ENCODE measurements around the gene C6orf118.

C6orf118 gene

DNA sequence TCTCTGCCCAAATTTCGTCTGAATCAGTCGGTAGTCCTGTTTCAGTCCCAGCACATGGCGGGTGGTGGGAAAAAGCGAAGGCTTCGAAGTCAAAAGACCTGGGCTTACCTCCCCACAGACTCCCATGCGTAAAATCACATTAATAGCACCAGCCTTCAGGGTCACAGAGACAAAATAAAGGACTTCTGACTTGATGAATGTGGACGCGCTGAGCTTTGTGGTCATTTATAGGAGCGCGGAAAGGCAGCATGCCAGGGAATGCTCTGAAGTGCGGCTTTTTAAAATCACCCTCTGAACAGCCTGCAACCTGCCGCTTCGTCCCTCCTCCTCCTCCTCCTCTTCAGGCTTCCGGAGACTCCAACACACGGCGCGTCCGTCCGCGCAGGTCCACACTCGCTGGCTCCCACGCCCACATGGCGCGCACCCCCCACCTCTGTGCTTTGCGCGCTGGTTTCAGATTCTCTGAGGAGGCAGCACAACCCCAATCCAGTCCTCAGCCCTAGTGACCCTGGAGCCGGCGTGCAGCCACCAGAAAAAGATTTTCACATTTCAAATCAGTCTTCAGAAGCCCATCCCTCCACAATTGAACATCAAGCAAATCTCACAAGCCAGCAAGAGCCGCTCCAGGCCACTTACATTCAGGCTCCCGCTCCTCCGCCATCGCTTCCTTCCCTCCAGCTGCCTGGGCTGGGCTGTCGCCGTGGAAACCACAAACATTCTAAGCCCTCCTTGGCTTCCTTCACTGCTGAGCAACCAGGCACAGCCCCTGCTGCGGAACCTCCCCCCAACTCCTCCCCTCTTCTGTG, at the start of gene C6orf118:
C6orf118 (minus strand) TSS at position 680 of the 806 bp plus-strand sequence; CDS start at position 661, 19 bp downstream.
- intact Hi-C loops (cut with micrococcal nuclease) = no loop called here
- Mint-ChIP-seq H3K27me3 (peaks cover 5% of the 10 kb centered on the region), H3K4me1 (ENCODE audit: low read depth) (no peaks in the 10 kb centered on the region), H3K36me3 (ENCODE audit: low read depth) (no peaks in the 10 kb centered on the region), H3K27ac (no peak within 1 kb of the TSS), H3K4me3 (no peak within 1 kb of the TSS), H3K9me3 (no peaks in the 10 kb centered on the region)

DNA sequence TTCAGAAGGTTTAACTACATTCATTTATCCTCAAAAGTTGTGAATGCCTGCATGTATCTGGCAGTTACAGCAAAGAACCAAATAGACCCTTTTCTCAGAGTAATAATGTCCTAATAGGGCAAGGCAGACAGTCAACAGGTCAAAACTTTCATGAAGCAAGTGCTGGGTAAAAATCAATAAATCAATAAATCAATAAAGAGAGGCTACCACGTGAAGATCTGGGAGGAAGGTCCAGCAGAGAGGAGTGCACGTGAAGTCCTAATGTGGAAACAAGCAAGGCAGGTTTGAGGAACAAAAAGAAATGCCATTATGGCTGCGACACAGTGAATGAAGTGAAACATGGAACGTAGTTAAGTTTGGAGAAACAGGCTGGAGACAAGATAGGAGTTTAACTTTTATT, 36.3 kb upstream of the C6orf118 start:
- no peak overlapping the region for H3K4me3 Mint-ChIP-seq
- no peaks in the 10 kb centered on the region for H3K4me1 Mint-ChIP-seq (ENCODE audit: low read depth)
- peaks cover 47% of the 10 kb centered on the region for H3K9me3 Mint-ChIP-seq

DNA sequence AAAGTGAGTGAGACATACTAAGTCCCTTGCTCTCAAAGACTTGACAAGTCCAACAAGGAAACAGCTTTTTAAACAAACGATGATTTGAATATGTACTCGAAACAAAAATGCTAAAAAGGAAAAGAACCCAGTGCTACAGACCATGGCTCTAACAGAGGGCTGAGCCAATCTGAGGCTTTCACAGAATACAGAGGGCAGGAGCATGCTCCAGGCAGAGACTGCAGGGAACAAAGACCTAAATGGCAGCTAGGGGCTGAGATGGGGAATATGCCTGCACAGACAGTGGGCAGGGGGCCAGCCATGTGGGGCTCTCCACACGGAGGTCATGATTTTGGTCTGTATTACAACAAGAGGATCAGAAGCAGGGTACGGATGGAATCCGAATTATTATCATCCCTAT, 31.1 kb upstream of the C6orf118 start:
- H3K27me3 Mint-ChIP-seq = no peaks in the 10 kb centered on the region
- peaks cover 14% of the 10 kb centered on the region for H3K9me3 Mint-ChIP-seq
- H3K4me3 Mint-ChIP-seq = no peak overlapping the region
- no peaks in the 10 kb centered on the region for H3K36me3 Mint-ChIP-seq (ENCODE audit: low read depth)
- no peak overlapping the region for H3K27ac Mint-ChIP-seq
- H3K4me1 Mint-ChIP-seq (ENCODE audit: low read depth) = no peaks in the 10 kb centered on the region
- intact Hi-C loops (cut with micrococcal nuclease) = no loop called here

More for the DNA sequence above, 36.3 kb upstream of the C6orf118 start:
- intact Hi-C loops (cut with micrococcal nuclease) = no loop called here
- Mint-ChIP-seq H3K27ac (no peak overlapping the region), H3K36me3 (ENCODE audit: low read depth) (no peaks in the 10 kb centered on the region), H3K27me3 (no peaks in the 10 kb centered on the region)

DNA sequence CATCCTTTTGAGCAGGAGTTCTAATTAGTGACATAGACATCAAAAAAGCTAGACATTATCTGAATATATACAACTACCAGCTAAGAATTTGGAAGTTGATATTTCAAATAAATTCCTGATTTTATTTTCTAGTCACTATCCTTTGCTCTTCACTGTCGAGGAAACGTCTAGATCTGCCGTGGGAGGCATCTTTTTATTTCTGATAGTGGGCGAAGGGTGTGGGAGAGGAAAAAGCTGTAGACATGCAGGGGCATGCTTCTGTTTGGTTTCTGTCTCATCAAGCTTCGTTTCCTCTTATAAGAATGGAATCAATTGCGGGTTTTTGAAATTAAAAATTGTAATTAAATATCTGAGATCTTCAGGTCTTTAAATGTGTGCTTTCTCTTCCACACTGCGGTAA, 16.2 kb upstream of the C6orf118 start:
- Mint-ChIP-seq H3K9me3 (peaks cover 36% of the 10 kb centered on the region), H3K4me3 (no peak overlapping the region), H3K27me3 (no peaks in the 10 kb centered on the region), H3K36me3 (ENCODE audit: low read depth) (no peaks in the 10 kb centered on the region), H3K27ac (no peak overlapping the region), H3K4me1 (ENCODE audit: low read depth) (no peaks in the 10 kb centered on the region)
- intact Hi-C loops (cut with micrococcal nuclease) = no loop called here

DNA sequence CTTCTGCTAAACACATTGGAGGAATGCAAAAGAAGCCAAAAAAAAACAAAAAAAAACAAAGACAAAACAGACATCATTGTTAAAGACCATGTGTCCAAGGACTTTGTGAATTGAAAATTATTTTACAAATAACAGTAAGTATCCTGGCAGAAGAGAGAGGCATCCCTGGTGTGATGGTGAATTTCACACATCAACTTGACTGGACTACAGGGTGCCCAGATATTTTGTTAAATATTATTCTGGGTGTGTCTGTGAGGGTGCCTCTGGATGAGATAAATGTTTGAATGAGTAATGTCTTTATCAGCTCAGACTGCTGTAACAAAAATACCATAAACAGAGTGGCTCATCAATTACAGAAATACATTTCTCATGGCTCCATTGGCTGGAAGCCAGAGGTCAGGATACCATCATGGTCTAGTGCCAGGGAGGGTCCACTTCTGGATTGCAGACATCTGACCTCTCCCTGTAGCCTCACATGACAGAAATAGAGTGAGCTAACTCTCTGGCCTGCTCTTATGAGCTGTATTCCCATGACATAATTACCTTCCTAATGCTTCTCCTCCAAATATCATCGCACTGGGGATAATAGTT, 12.2 kb upstream of the C6orf118 start:
- intact Hi-C loops (cut with micrococcal nuclease) = no loop called here
- Mint-ChIP-seq H3K9me3 (peaks cover 57% of the 10 kb centered on the region), H3K36me3 (ENCODE audit: low read depth) (no peaks in the 10 kb centered on the region), H3K4me1 (ENCODE audit: low read depth) (no peaks in the 10 kb centered on the region), H3K27me3 (no peaks in the 10 kb centered on the region), H3K4me3 (no peak overlapping the region), H3K27ac (no peak overlapping the region)

DNA sequence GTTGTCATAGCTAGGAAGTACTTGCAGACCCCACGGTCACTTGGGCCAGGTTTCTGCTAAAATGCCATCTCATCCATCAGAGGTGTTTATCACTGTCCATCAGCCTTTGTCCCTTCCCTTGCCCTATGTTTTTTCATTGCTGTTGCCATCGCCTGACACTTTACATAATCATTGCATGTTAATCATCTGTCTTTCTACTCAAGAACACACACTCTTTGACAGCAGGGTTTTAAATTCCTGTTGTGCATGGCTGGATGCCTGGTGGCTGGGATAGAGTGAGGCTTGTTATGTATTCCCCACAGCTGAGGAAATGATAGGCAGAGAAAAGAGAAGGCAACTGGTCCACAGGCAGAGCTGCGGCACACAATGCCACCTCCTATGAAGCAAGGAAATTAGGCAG, 11.7 kb upstream of the C6orf118 start:
- H3K27ac Mint-ChIP-seq = no peak overlapping the region
- peaks cover 57% of the 10 kb centered on the region for H3K9me3 Mint-ChIP-seq
- no peak overlapping the region for H3K4me3 Mint-ChIP-seq
- H3K27me3 Mint-ChIP-seq = no peaks in the 10 kb centered on the region
- no peaks in the 10 kb centered on the region for H3K4me1 Mint-ChIP-seq (ENCODE audit: low read depth)
- intact Hi-C loops (cut with micrococcal nuclease) = no loop called here
- H3K36me3 Mint-ChIP-seq (ENCODE audit: low read depth) = no peaks in the 10 kb centered on the region

DNA sequence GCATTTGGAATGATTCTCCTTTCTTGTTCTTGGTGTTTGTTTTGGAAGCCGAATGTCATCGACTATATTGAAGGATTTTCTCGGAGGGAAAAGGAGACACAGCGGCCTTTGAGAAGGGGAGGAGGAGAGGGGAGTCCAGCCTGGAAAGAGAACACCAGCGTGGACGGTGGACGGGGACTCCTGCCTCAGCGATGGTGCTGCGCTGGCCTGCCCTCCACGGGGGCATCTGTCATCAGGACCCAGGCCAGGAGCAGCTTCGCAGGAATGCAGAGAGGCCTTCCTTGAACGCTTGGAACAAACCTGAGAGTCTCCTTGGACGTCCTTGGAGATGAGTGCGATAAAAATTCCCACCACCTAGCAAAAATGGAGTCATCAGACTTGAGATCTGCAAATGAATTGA, 8.3 kb upstream of the C6orf118 start:
- intact Hi-C loops (cut with micrococcal nuclease) = no loop called here
- H3K27me3 Mint-ChIP-seq = no peaks in the 10 kb centered on the region
- no peak overlapping the region for H3K27ac Mint-ChIP-seq
- H3K36me3 Mint-ChIP-seq (ENCODE audit: low read depth) = no peaks in the 10 kb centered on the region
- no peak overlapping the region for H3K4me3 Mint-ChIP-seq
- H3K9me3 Mint-ChIP-seq = peaks cover 39% of the 10 kb centered on the region
- H3K4me1 Mint-ChIP-seq (ENCODE audit: low read depth) = no peaks in the 10 kb centered on the region

DNA sequence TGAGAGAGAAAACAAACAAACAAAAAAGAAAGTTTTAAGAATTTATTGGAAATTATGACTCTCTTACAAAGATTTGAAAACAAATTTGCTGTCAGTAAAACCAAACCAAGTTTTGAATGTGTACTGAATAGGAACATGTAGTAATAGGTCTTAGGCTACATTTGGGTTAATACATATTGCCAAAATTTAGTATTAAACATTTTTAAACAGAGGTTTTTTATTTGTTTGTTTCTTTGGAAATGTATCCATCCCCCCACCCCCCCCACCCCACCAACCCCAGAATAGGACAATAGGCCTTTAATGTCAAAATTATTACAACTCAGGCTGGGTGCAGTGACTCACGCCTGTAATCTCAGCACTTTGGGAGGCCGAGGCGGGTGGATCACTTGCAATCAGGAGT, 2.5 kb downstream of the C6orf118 start:
- Mint-ChIP-seq H3K27ac (no peak overlapping the region), H3K36me3 (ENCODE audit: low read depth) (no peaks in the 10 kb centered on the region), H3K9me3 (peaks cover 15% of the 10 kb centered on the region), H3K4me3 (no peak overlapping the region), H3K4me1 (ENCODE audit: low read depth) (no peaks in the 10 kb centered on the region), H3K27me3 (peaks cover 5% of the 10 kb centered on the region)
- intact Hi-C loops (cut with micrococcal nuclease) = no loop called here

DNA sequence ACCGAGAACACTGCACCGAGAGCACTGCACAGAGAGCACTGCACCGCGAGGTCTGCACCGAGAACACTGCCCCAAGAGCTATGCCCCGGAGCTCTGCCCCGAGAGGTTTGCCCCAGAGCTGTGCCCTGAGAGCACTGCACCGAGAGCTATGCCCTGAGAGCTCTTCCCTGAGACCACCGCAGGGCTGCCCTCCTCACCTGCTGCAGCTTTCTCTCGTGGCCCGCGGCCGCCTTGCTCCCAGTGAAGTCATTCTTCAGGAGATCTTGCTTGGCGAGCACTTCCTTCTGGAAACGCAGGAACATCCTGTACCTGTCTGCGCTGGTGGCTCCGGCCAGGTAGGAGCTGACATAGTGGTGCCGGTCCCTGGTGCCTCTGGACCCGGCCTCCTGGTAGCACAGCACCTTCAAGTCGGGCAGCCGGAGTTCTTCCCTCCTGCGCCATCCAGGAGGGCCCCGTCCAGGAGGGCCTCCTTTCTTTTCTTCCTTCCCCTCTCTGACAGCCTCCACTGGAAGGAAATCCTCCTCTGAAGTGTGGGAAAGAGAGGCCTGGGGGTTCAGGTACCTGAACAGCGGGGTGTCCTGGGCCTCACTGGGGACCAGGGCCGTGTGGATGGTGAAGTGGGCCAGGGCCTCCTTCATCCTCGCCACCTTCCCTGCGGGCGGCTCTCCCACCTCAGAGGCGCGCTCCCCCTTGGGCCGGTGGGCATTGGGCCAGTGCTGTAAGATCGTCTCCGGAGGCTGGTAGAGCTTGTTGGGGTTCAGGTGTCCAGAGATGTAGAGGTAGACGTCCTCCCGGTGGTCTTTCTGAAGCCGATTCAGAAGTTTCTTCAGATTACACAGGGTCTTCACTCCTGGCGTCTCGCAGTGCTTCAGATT, 7.8 kb downstream of the C6orf118 start:
- no peaks in the 10 kb centered on the region for H3K36me3 Mint-ChIP-seq (ENCODE audit: low read depth)
- H3K27ac Mint-ChIP-seq = no peak overlapping the region
- intact Hi-C loops (cut with micrococcal nuclease) = no loop called here
- H3K27me3 Mint-ChIP-seq = no peaks in the 10 kb centered on the region
- H3K9me3 Mint-ChIP-seq = peaks cover 44% of the 10 kb centered on the region
- no peak overlapping the region for H3K4me3 Mint-ChIP-seq
- no peaks in the 10 kb centered on the region for H3K4me1 Mint-ChIP-seq (ENCODE audit: low read depth)

DNA sequence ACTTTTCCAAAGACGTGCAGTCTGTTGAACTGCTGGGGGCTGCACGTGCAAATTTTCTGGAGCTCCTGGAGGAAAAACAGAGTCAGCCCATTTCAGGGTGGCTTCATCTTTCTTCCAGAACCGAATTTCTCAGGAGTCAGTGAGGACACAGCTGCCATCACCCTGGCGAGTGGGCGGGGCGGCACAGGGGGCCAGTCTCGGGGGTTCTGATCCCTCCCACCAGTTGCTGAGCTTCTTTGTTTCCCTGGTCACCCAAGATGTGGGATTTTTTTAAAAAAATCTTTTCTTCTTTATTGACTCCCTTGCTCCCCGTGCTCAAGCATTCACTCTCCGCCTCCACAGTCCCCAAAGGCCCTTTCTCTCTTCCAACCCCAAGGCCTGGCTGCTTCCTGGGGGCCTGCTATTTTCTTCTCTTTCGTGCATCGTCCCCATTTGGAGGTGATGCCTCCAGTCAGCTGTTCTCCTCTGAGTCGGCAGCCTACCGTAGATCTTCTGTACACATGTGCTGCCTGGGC, 8.9 kb downstream of the C6orf118 start:
- Mint-ChIP-seq H3K27ac (no peak overlapping the region), H3K36me3 (ENCODE audit: low read depth) (no peaks in the 10 kb centered on the region), H3K4me3 (no peak overlapping the region), H3K27me3 (no peaks in the 10 kb centered on the region), H3K9me3 (peaks cover 55% of the 10 kb centered on the region), H3K4me1 (ENCODE audit: low read depth) (no peaks in the 10 kb centered on the region)
- intact Hi-C loops (cut with micrococcal nuclease) = no loop called here

DNA sequence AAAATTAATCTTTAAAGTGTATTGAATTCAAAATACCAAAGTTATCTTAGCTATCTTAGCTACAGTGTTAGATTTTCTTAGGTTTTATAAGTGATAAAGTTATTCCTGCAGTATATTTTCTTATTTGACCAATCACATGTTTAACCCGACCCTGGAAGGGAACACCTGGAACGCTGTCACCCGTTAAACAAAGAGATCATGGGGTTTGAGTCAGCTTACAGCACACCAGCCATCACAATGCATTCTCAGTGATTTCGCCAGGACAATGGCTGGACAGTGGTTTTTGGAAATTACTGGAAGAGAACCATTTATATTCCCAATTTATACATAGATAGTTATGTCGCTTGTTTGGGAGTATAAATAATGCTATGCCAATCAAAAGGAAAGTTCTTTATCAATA, 10.5 kb downstream of the C6orf118 start:
- Mint-ChIP-seq H3K4me3 (no peak overlapping the region), H3K9me3 (peaks cover 59% of the 10 kb centered on the region), H3K36me3 (ENCODE audit: low read depth) (no peaks in the 10 kb centered on the region), H3K4me1 (ENCODE audit: low read depth) (no peaks in the 10 kb centered on the region), H3K27me3 (no peaks in the 10 kb centered on the region), H3K27ac (no peak overlapping the region)
- intact Hi-C loops (cut with micrococcal nuclease) = no loop called here

DNA sequence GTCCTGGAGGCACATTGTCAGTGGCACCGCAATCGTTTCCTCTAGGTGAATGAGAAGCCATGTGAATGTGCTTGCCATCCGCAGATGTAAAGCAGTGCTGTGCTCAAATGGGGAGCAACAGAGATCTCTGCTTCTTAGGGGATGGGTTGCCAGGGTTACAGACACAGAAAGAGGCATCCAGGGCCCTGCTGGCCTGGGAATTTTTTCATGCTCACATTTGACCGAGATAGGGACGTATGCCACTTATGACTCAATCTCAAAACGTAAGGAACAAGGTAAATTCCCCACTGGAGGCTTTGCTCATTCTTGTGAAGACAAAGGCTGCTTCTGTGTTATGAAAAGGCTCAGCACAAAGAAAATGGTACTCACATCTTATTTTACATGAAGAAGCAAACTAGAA, 11.0 kb downstream of the C6orf118 start:
- no peaks in the 10 kb centered on the region for H3K4me1 Mint-ChIP-seq (ENCODE audit: low read depth)
- no peak overlapping the region for H3K27ac Mint-ChIP-seq
- intact Hi-C loops (cut with micrococcal nuclease) = no loop called here

DNA sequence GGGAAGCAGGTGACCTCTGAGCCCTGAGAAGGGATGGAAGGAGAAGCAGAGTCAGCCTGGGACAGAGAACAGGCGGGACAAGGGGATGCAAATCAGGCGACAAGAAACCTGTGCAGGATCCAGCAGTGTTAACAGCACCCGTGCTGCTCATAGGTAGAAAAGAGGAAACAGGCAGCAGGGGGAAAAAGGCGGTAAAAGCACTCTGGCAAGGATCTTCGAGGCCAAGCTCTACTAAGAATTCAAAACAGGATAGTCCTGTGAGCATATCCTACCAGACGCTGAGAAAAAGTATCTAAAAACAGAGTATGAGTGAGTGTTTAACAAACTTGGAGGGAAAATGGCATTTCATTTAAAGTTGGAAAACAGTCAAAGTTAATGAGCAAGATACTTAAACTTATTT, 16.7 kb downstream of the C6orf118 start:
- Mint-ChIP-seq H3K9me3 (peaks cover 45% of the 10 kb centered on the region), H3K4me3 (no peak overlapping the region), H3K27me3 (no peaks in the 10 kb centered on the region), H3K36me3 (ENCODE audit: low read depth) (no peaks in the 10 kb centered on the region), H3K27ac (no peak overlapping the region), H3K4me1 (ENCODE audit: low read depth) (no peaks in the 10 kb centered on the region)
- intact Hi-C loops (cut with micrococcal nuclease) = no loop called here

More for the DNA sequence above, 11.0 kb downstream of the C6orf118 start:
- no peaks in the 10 kb centered on the region for H3K36me3 Mint-ChIP-seq (ENCODE audit: low read depth)
- no peak overlapping the region for H3K4me3 Mint-ChIP-seq
- peaks cover 59% of the 10 kb centered on the region for H3K9me3 Mint-ChIP-seq
- no peaks in the 10 kb centered on the region for H3K27me3 Mint-ChIP-seq

DNA sequence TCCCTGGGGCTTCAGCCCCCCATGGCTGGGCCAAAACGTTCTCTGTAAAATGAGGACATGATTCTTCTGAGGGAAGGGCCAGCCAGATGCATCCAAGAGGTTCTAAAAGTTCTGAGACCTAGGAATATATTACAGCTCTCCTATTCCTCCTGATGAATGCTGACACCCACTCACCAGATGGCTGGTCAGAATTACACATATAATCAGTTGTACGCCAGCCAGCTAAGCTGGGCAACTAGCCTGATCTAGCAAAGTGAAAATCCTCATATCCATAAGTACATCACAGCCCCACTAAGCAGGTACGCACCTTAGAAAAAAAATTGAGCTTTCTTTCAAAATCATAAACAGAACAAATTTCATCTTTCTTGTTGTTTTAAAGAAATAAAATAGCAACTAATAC, 34.8 kb downstream of the C6orf118 start:
- H3K36me3 Mint-ChIP-seq (ENCODE audit: low read depth) = no peaks in the 10 kb centered on the region
- intact Hi-C loops (cut with micrococcal nuclease) = no loop called here
- no peak overlapping the region for H3K4me3 Mint-ChIP-seq
- no peaks in the 10 kb centered on the region for H3K27me3 Mint-ChIP-seq
- H3K4me1 Mint-ChIP-seq (ENCODE audit: low read depth) = no peaks in the 10 kb centered on the region
- no peak overlapping the region for H3K27ac Mint-ChIP-seq
- H3K9me3 Mint-ChIP-seq = peaks cover 48% of the 10 kb centered on the region
